ENCODE data around the gene PDAP1.
"Not testable (repeated sequence)": the region's sequence is repeated elsewhere in the genome, so short reads cannot be mapped to it uniquely, and the experiment has no call there.

PDAP1 gene

GRCh38 chr7:99395616-99396327, 12.6 kb downstream of the PDAP1 start:
- no peak for DNase-seq

- no peak for DNase-seq
Measured at GRCh38 chr7:99394188-99394502, 14.3 kb downstream of the PDAP1 start.

GRCh38 chr7:99393355-99394187, 14.8 kb downstream of the PDAP1 start:
- no peak for DNase-seq

- peak; percentile 87 for DNase-seq
Measured at GRCh38 chr7:99392659-99393354, 15.6 kb downstream of the PDAP1 start.

GRCh38 chr7:99392046-99392445, 16.4 kb downstream of the PDAP1 start:
- no peak for DNase-seq

GRCh38 chr7:99390941-99391602, 17.3 kb downstream of the PDAP1 start:
- no peak for DNase-seq

GRCh38 chr7:99389772-99390171, 18.6 kb downstream of the PDAP1 start:
- no peak for DNase-seq

GRCh38 chr7:99387912-99388311, 20.5 kb downstream of the PDAP1 start:
- no peak for DNase-seq

- DNase-seq, result not testable (repeated sequence)
Measured at GRCh38 chr7:99387239-99387635, 21.2 kb downstream of the PDAP1 start.

- DNase-seq, result no peak
Measured at GRCh38 chr7:99386584-99387238, 21.7 kb downstream of the PDAP1 start.

- no peak for DNase-seq
Measured at GRCh38 chr7:99385564-99385963, 22.8 kb downstream of the PDAP1 start.

GRCh38 chr7:99384523-99384922, 23.9 kb downstream of the PDAP1 start:
- DNase-seq, result no peak

GRCh38 chr7:99383791-99384370, 24.5 kb downstream of the PDAP1 start:
- no peak for DNase-seq

- DNase-seq, result no peak
Measured at GRCh38 chr7:99383203-99383602, 25.2 kb downstream of the PDAP1 start.

GRCh38 chr7:99381664-99382075, 26.7 kb downstream of the PDAP1 start:
- no peak for DNase-seq

GRCh38 chr7:99380823-99381663, 27.4 kb downstream of the PDAP1 start:
- DNase-seq, result peak; percentile 84

GRCh38 chr7:99380032-99380822, 28.2 kb downstream of the PDAP1 start:
- peak; percentile 40 for DNase-seq

- not testable (repeated sequence) for DNase-seq
Measured at GRCh38 chr7:99379693-99380031, 28.7 kb downstream of the PDAP1 start.

- DNase-seq, result peak; percentile 56
Measured at GRCh38 chr7:99379043-99379577, 29.3 kb downstream of the PDAP1 start.

Data from activated T-cell treated with anti-CD3 and anti-CD28 coated beads, Interleukin-2, amount 50 U/mL, for 1 hour (primary cell).